Putamen (tissue), 1 donor: ENCODE measurements around the gene SLC35F1.

Experiments used
- DNase-seq: peaks from one replicate; pipeline ENCODE4 v3.0.0-alpha.2; 2016; ENCODE audit warnings: low spot score

The SLC35F1 gene

GRCh38 chr6:118197539-118197938, 290.5 kb downstream of the SLC35F1 start:
- no peak for DNase-seq

GRCh38 chr6:118198746-118199145, 291.7 kb downstream of the SLC35F1 start:
- DNase-seq, result no peak

- DNase-seq, result no peak
Observed at GRCh38 chr6:118200160-118200559, 293.1 kb downstream of the SLC35F1 start.

- DNase-seq, result no peak
Observed at GRCh38 chr6:118202517-118202916, 295.5 kb downstream of the SLC35F1 start.

- no peak for DNase-seq
Observed at GRCh38 chr6:118203545-118203944, 296.5 kb downstream of the SLC35F1 start.

GRCh38 chr6:118206221-118206620, 299.2 kb downstream of the SLC35F1 start:
- DNase-seq, result no peak

GRCh38 chr6:118207947-118208346, 300.9 kb downstream of the SLC35F1 start:
- no peak for DNase-seq

GRCh38 chr6:118212451-118213173, 305.5 kb downstream of the SLC35F1 start:
- no peak for DNase-seq

- no peak for DNase-seq
Observed at GRCh38 chr6:118215269-118215668, 308.2 kb downstream of the SLC35F1 start.

GRCh38 chr6:118216751-118217150, 309.7 kb downstream of the SLC35F1 start:
- no peak for DNase-seq

- no peak for DNase-seq
Observed at GRCh38 chr6:118218156-118218555, 311.1 kb downstream of the SLC35F1 start.

GRCh38 chr6:118220429-118221128, 313.5 kb downstream of the SLC35F1 start:
- no peak for DNase-seq

GRCh38 chr6:118223316-118223715, 316.3 kb downstream of the SLC35F1 start:
- no peak for DNase-seq

GRCh38 chr6:118228886-118229285, 321.8 kb downstream of the SLC35F1 start:
- DNase-seq, result no peak

- no peak for DNase-seq
Observed at GRCh38 chr6:118240878-118241528, 333.9 kb downstream of the SLC35F1 start.

GRCh38 chr6:118246406-118246805, 339.3 kb downstream of the SLC35F1 start:
- no peak for DNase-seq

- no peak for DNase-seq
Observed at GRCh38 chr6:118248171-118248570, 341.1 kb downstream of the SLC35F1 start.

- no peak for DNase-seq
Observed at GRCh38 chr6:118249680-118250079, 342.6 kb downstream of the SLC35F1 start.

GRCh38 chr6:118252474-118252873, 345.4 kb downstream of the SLC35F1 start:
- no peak for DNase-seq

- no peak for DNase-seq
Observed at GRCh38 chr6:118253741-118254140, 346.7 kb downstream of the SLC35F1 start.

- no peak for DNase-seq
Observed at GRCh38 chr6:118260833-118261232, 353.8 kb downstream of the SLC35F1 start.

- DNase-seq, result peak; percentile 49
Observed at GRCh38 chr6:118263921-118264486, 356.9 kb downstream of the SLC35F1 start.

GRCh38 chr6:118269659-118270058, 362.6 kb downstream of the SLC35F1 start:
- DNase-seq, result no peak
